ENCODE data around the gene INPP5J. TPM values are rescaled to one million over a fixed set of nuclear protein-coding genes. Genes with fewer than 3 reads are reported as not detected.

The INPP5J gene
- total and polyA plus RNA-seq, 2 experiments from 2014 or later = 4.8 to 14.5 TPM

GRCh38 chr22:31086703-31087330 is 35.9 kb upstream of the INPP5J start (continued):
- no peak for TF ChIP-seq CTCF (conservative IDR thresholded peaks at IDR 0.05; ENCODE audit: low read depth in 2 of 2)
- TF ChIP-seq ZNF462 (CRISPR knock-in tag; IDR thresholded peaks at IDR 0.05) = no peak
- no peak for TF ChIP-seq JUNB (IDR thresholded peaks at IDR 0.05; ENCODE audit: unreplicated experiment)
- TF ChIP-seq ZNF331 (CRISPR knock-in tag; IDR thresholded peaks at IDR 0.05; ENCODE audit: low read depth) = no peak

- H3K36me3 Mint-ChIP-seq (ENCODE audit: low read depth) = no peaks in the 10 kb centered on the region
- no peak overlapping the region for H3K4me2 ChIP-seq
- no peak overlapping the region for H3K4me3 Mint-ChIP-seq
- H3K27ac ChIP-seq (ENCODE audit: low read depth) = no peak overlapping the region
- no peaks in the 10 kb centered on the region for H4K20me1 ChIP-seq (replicated peaks; ENCODE audit: insufficient read depth)
- DNase-seq (ENCODE audit: low spot score) (no peak), ATAC-seq (no peak)
- H3K9me2 ChIP-seq (ENCODE audit: insufficient read depth) = no peaks in the 10 kb centered on the region
- H3K27me3 ChIP-seq (ENCODE audit: insufficient read depth) = no peaks in the 10 kb centered on the region
- no peaks in the 10 kb centered on the region for H3F3A ChIP-seq (replicated peaks; ENCODE audit: low read depth)
- H2AFZ ChIP-seq = no peak overlapping the region
- no peak overlapping the region for H3K27ac Mint-ChIP-seq
- H3K4me1 ChIP-seq (ENCODE audit: insufficient read depth) = peaks cover 8% of the 10 kb centered on the region
- no peaks in the 10 kb centered on the region for H3K36me3 ChIP-seq (ENCODE audit: insufficient read depth)
- H3K4me3 ChIP-seq = no peak overlapping the region
- H3K79me2 ChIP-seq (replicated peaks; ENCODE audit: insufficient read depth) = peaks cover 12% of the 10 kb centered on the region
- no peaks in the 10 kb centered on the region for H3K9me3 Mint-ChIP-seq
- TF ChIP-seq POLR2AphosphoS5 (IDR thresholded peaks at IDR 0.05; ENCODE audit: low read depth) (no peak), ZNF331 (CRISPR knock-in tag; IDR thresholded peaks at IDR 0.05; ENCODE audit: low read depth) (no peak), EZH2 (IDR thresholded peaks at IDR 0.05; ENCODE audit: low read depth, unreplicated experiment) (no peak), EZH2phosphoT487 (IDR thresholded peaks at IDR 0.05; ENCODE audit: unreplicated experiment) (no peak), CREB1 (CRISPR knock-in tag; IDR thresholded peaks at IDR 0.05; ENCODE audit: low read depth) (no peak), ETS1 (IDR thresholded peaks at IDR 0.05) (no peak), JUNB (IDR thresholded peaks at IDR 0.05; ENCODE audit: unreplicated experiment) (no peak), ZNF114 (CRISPR knock-in tag; IDR thresholded peaks at IDR 0.05) (no peak)
- peaks cover 20% of the 10 kb centered on the region for H3K27me3 Mint-ChIP-seq (ENCODE audit: insufficient read depth, low read depth, poor library complexity)
- H3K4me1 Mint-ChIP-seq = peaks cover 18% of the 10 kb centered on the region
These were observed 35.0 kb upstream of the INPP5J start for GRCh38 chr22:31087744-31088215.

Measured in GM23338 (cell line).